Lower lobe of right lung (tissue), 2 donors: ENCODE measurements around the gene SCD5. TPM values are rescaled to one million over a fixed set of nuclear protein-coding genes. Genes with fewer than 3 reads are reported as not detected.

Source experiments
- ATAC-seq, 2 donors: fragments of 200-7000 bp; cut with Tn5 transposase; one replicate each; pipeline ENCODE4 v1.9.1; 2020 to 2022; ENCODE audit warnings: mild to moderate bottlenecking in 2 of 2, moderate library complexity in 2 of 2
- DNase-seq: peaks from one replicate; pipeline ENCODE4 v3.0.0-alpha.2; 2020
- H3K27ac ChIP-seq: fragments of 200-600 bp; one replicate; pipeline ENCODE4 v1.8.0; 2022
- H3K27me3 ChIP-seq: fragments of 200-600 bp; one replicate; pipeline ENCODE4 v1.8.0; 2022; ENCODE audit warnings: low read depth
- H3K36me3 ChIP-seq: fragments of 200-600 bp; one replicate; pipeline ENCODE4 v1.8.0; 2022; ENCODE audit warnings: mild to moderate bottlenecking
- H3K4me1 ChIP-seq: fragments of 200-600 bp; one replicate; pipeline ENCODE4 v1.8.0; 2022
- H3K4me3 ChIP-seq: fragments of 200-600 bp; one replicate; pipeline ENCODE4 v1.8.0; 2022; ENCODE audit warnings: mild to moderate bottlenecking
- H3K9me3 ChIP-seq: fragments of 200-600 bp; one replicate; pipeline ENCODE4 v1.8.0; 2022
- CTCF ChIP-seq: fragments of 200-600 bp; IDR thresholded peaks from one replicate; pipeline ENCODE4 v1.8.0; 2022; ENCODE audit warnings: antibody characterized with exemption, mild to moderate bottlenecking
- intact Hi-C: fragments of 100-400 bp; cut with DNase I; formaldehyde crosslinking; loops from one replicate; pipeline ENCODE4 v1.11.0; 2022
- total RNA-seq: library from RNA; stranded (reverse); fragmentation: NEBNext Ultra II Directional; extraction: Animal tissue kit (Norgen Biotek cat#: 25700); gene quantifications from one replicate; pipeline ENCODE4 v1.2.1, GENCODE V29; 2021
- donor health status: DM: no; HTN: yes; CAD: no; lungs with severe emphysema.

The SCD5 gene
- total RNA-seq, 1 donor from 2014 or later: 17.7 TPM

GRCh38 chr4:82626251-82626868 is 172.2 kb downstream of the SCD5 start:
- no peaks in the 10 kb centered on the region for H3K36me3 ChIP-seq
- H3K4me3 ChIP-seq: no peak overlapping the region
- no peak for TF ChIP-seq CTCF
- DNase-seq: no peak
- intact Hi-C loops: no loop called here
- no peaks in the 10 kb centered on the region for H3K9me3 ChIP-seq
- no peaks in the 10 kb centered on the region for H3K4me1 ChIP-seq
- no peak overlapping the region for H3K27ac ChIP-seq
- ATAC-seq: no peak
- H3K27me3 ChIP-seq: no peaks in the 10 kb centered on the region

GRCh38 chr4:82624819-82625218 is 173.8 kb downstream of the SCD5 start:
- no peak for DNase-seq
- H3K27me3 ChIP-seq: no peaks in the 10 kb centered on the region
- H3K9me3 ChIP-seq: no peaks in the 10 kb centered on the region
- no peaks in the 10 kb centered on the region for H3K4me1 ChIP-seq
- H3K27ac ChIP-seq: no peak overlapping the region
- no peaks in the 10 kb centered on the region for H3K36me3 ChIP-seq
- no peak for TF ChIP-seq CTCF
- no peak overlapping the region for H3K4me3 ChIP-seq
- intact Hi-C loops: no loop called here
- no peak for ATAC-seq

- ATAC-seq: no peak
- no peak for DNase-seq
- intact Hi-C loops: no loop called here
Measured at GRCh38 chr4:82623121-82623683, 175.4 kb downstream of the SCD5 start.

GRCh38 chr4:82621251-82621650 is 177.3 kb downstream of the SCD5 start:
- TF ChIP-seq CTCF: no peak
- H3K36me3 ChIP-seq: no peaks in the 10 kb centered on the region
- no peak for ATAC-seq
- no peaks in the 10 kb centered on the region for H3K27me3 ChIP-seq
- no peak overlapping the region for H3K4me3 ChIP-seq
- H3K27ac ChIP-seq: no peak overlapping the region
- DNase-seq: no peak
- intact Hi-C loops: no loop called here
- no peaks in the 10 kb centered on the region for H3K4me1 ChIP-seq
- no peaks in the 10 kb centered on the region for H3K9me3 ChIP-seq

More at GRCh38 chr4:82623121-82623683, 175.4 kb downstream of the SCD5 start:
- Histone ChIP-seq H3K36me3 (no peaks in the 10 kb centered on the region), H3K9me3 (no peaks in the 10 kb centered on the region), H3K27ac (no peak overlapping the region), H3K27me3 (no peaks in the 10 kb centered on the region), H3K4me3 (no peak overlapping the region), H3K4me1 (no peaks in the 10 kb centered on the region)
- TF ChIP-seq CTCF: no peak

- intact Hi-C loops: no loop called here
- Histone ChIP-seq H3K4me1 (no peaks in the 10 kb centered on the region), H3K27ac (no peak overlapping the region), H3K27me3 (no peaks in the 10 kb centered on the region), H3K4me3 (no peak overlapping the region), H3K36me3 (no peaks in the 10 kb centered on the region), H3K9me3 (no peaks in the 10 kb centered on the region)
- TF ChIP-seq CTCF: no peak
- ATAC-seq (no peak), DNase-seq (no peak)
Measured at GRCh38 chr4:82620126-82620735, 178.4 kb downstream of the SCD5 start.
